Measurements from ENCODE around the gene SPATA21.

SPATA21 gene

DNA sequence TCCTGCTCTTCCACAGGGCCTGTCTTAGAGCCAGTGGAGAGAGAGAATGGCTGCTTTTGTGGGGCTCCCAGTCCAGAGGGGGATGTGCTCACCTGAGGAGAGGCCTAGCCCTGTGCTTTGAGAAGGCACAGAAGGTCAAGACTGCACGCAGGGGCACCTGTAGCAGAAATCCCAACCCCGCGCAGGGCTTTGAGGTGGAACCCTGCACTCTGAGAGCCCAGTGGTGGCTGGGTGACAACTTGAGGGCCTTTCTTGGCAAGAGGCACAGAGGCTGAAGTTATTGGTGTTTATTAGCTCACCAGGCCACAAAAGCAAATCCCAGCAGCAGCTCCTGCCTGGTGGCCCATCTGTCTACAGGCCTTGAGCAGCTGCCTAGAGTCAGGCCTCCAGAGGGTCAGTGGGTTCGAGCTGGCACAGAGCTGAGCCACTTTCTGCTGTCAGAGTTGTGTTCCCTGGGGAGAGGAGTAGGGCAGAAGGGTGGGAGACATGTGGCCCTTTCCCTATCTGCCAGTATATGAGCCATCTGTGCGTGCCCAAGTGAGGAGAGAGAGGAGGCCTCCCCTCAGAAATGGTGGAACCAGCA, 38.8 kb downstream of the SPATA21 start:
- no peak overlapping the region for H3K4me3 ChIP-seq (ENCODE audit: insufficient read depth, low read depth, low read length, poor library complexity, severe bottlenecking)
- no peak overlapping the region for H3K27ac ChIP-seq (ENCODE audit: insufficient read depth, low read length, poor library complexity, severe bottlenecking)
- no peaks in the 10 kb centered on the region for H3K27me3 ChIP-seq (replicated peaks; ENCODE audit: control insufficient read depth, insufficient read depth, low read length, poor library complexity, severe bottlenecking)
- H3K9me3 ChIP-seq (ENCODE audit: control insufficient read depth, low read length) = no peaks in the 10 kb centered on the region
- DNase-seq = no peak
- peaks cover 41% of the 10 kb centered on the region for H3K36me3 ChIP-seq (ENCODE audit: control insufficient read depth, insufficient read depth, low read length)
- H3K4me1 ChIP-seq (ENCODE audit: control insufficient read depth, insufficient read depth, low read length, poor library complexity, severe bottlenecking) = no peaks in the 10 kb centered on the region

DNA sequence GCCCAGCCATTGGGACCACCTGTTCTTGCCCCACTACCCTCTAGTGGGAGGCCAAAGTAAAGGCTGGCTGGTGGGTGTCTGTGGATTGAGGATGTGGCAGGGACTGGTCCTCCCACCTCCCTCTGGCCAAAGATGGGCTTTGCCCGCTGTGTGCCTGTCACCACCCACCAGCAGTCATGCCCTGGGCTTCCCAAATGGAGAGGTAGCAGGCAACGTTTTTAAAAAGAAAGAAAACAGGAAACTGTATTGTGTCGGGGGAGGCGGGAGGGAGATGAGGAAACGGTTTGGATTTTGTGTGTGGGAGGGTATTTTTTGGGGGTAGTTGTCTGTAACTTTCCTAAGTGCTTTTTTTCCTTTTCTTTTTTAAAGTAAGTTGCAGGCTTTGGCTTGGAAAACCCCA, 40.1 kb downstream of the SPATA21 start:
- Histone ChIP-seq H3K4me3 (ENCODE audit: insufficient read depth, low read depth, low read length, poor library complexity, severe bottlenecking) (no peak overlapping the region), H3K4me1 (ENCODE audit: control insufficient read depth, insufficient read depth, low read length, poor library complexity, severe bottlenecking) (no peaks in the 10 kb centered on the region), H3K9me3 (ENCODE audit: control insufficient read depth, low read length) (no peaks in the 10 kb centered on the region), H3K27me3 (replicated peaks; ENCODE audit: control insufficient read depth, insufficient read depth, low read length, poor library complexity, severe bottlenecking) (no peaks in the 10 kb centered on the region), H3K27ac (ENCODE audit: insufficient read depth, low read length, poor library complexity, severe bottlenecking) (no peak overlapping the region), H3K36me3 (ENCODE audit: control insufficient read depth, insufficient read depth, low read length) (peaks cover 51% of the 10 kb centered on the region)
- no peak for DNase-seq

GRCh38 chr1:16396591-16396990, 40.6 kb downstream of the SPATA21 start:
- H3K36me3 ChIP-seq (ENCODE audit: control insufficient read depth, insufficient read depth, low read length) = peaks cover 51% of the 10 kb centered on the region
- peaks cover under 1% of the 10 kb centered on the region for H3K4me1 ChIP-seq (ENCODE audit: control insufficient read depth, insufficient read depth, low read length, poor library complexity, severe bottlenecking)
- no peaks in the 10 kb centered on the region for H3K27me3 ChIP-seq (replicated peaks; ENCODE audit: control insufficient read depth, insufficient read depth, low read length, poor library complexity, severe bottlenecking)
- H3K9me3 ChIP-seq (ENCODE audit: control insufficient read depth, low read length) = no peaks in the 10 kb centered on the region
- no peak overlapping the region for H3K4me3 ChIP-seq (ENCODE audit: insufficient read depth, low read depth, low read length, poor library complexity, severe bottlenecking)
- DNase-seq = no peak
- H3K27ac ChIP-seq (ENCODE audit: insufficient read depth, low read length, poor library complexity, severe bottlenecking) = no peak overlapping the region

DNA sequence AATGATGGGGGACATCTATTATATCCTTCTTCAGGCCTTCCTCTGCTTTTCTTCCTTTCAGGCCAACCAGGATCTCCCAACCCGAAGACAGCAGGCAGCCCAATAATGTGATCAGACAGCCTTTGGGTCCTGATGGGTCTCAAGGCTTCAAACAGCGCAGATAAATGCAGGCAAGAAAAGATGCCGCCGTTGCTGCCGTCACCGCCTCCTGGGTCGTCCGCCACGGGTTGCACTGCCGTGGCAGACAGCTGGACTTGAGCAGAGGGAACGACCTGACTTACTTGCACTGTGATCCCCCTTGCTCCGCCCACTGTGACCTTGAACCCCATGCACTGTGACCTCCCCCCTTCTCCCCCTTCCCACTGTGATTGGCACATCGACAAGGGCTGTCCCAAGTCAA, 42.2 kb downstream of the SPATA21 start:
- Histone ChIP-seq H3K27ac (ENCODE audit: insufficient read depth, low read length, poor library complexity, severe bottlenecking) (no peak overlapping the region), H3K27me3 (replicated peaks; ENCODE audit: control insufficient read depth, insufficient read depth, low read length, poor library complexity, severe bottlenecking) (no peaks in the 10 kb centered on the region), H3K4me1 (ENCODE audit: control insufficient read depth, insufficient read depth, low read length, poor library complexity, severe bottlenecking) (peaks cover 9% of the 10 kb centered on the region), H3K9me3 (ENCODE audit: control insufficient read depth, low read length) (no peaks in the 10 kb centered on the region), H3K4me3 (ENCODE audit: insufficient read depth, low read depth, low read length, poor library complexity, severe bottlenecking) (no peak overlapping the region), H3K36me3 (ENCODE audit: control insufficient read depth, insufficient read depth, low read length) (peaks cover 51% of the 10 kb centered on the region)
- no peak for DNase-seq

- Histone ChIP-seq H3K4me1 (ENCODE audit: control insufficient read depth, insufficient read depth, low read length, poor library complexity, severe bottlenecking) (peaks cover 9% of the 10 kb centered on the region), H3K36me3 (ENCODE audit: control insufficient read depth, insufficient read depth, low read length) (peaks cover 51% of the 10 kb centered on the region), H3K27ac (ENCODE audit: insufficient read depth, low read length, poor library complexity, severe bottlenecking) (no peak overlapping the region)
Observed at GRCh38 chr1:16393570-16394521, 43.4 kb downstream of the SPATA21 start.

DNA sequence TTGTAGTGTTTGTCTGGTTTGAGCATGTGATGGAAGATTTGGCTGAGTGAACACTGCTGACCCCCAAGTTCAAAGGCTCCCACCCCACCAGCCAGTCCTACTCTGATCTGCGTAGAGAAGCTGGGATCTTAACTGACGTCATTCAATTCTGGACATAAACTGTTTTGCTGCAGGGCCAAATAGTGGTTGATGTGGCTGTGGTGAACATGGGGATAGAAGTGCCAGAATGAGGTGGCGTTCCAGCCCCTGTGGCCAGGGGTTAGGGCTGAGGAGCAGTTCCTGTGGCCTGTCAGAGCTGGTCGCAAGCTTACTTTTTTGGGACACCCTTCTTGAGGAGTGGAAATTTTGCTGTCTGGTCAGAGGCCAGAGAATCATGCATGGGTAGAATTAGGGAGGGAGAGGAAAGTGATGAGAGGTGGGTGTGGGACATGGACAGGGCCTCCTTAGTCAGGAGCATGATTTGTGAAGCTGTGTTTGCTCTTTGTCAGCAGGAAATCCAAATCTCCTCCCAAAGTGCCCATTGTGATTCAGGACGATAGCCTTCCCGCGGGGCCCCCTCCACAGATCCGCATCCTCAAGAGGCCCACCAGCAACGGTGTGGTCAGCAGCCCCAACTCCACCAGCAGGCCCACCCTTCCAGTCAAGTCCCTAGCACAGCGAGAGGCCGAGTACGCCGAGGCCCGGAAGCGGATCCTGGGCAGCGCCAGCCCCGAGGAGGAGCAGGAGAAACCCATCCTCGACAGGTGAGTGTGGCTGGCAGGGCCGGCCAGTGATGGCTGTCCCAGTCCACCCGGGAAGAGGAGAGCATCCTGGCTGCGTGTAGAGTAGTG, 44.3 kb downstream of the SPATA21 start:
- Histone ChIP-seq H3K4me3 (ENCODE audit: insufficient read depth, low read depth, low read length, poor library complexity, severe bottlenecking) (no peak overlapping the region), H3K36me3 (ENCODE audit: control insufficient read depth, insufficient read depth, low read length) (peaks cover 51% of the 10 kb centered on the region), H3K9me3 (ENCODE audit: control insufficient read depth, low read length) (no peaks in the 10 kb centered on the region), H3K4me1 (ENCODE audit: control insufficient read depth, insufficient read depth, low read length, poor library complexity, severe bottlenecking) (peaks cover 9% of the 10 kb centered on the region), H3K27me3 (replicated peaks; ENCODE audit: control insufficient read depth, insufficient read depth, low read length, poor library complexity, severe bottlenecking) (no peaks in the 10 kb centered on the region), H3K27ac (ENCODE audit: insufficient read depth, low read length, poor library complexity, severe bottlenecking) (no peak overlapping the region)
- DNase-seq = no peak

More at GRCh38 chr1:16393570-16394521, 43.4 kb downstream of the SPATA21 start:
- Histone ChIP-seq H3K27me3 (replicated peaks; ENCODE audit: control insufficient read depth, insufficient read depth, low read length, poor library complexity, severe bottlenecking) (no peaks in the 10 kb centered on the region), H3K4me3 (ENCODE audit: insufficient read depth, low read depth, low read length, poor library complexity, severe bottlenecking) (no peak overlapping the region), H3K9me3 (ENCODE audit: control insufficient read depth, low read length) (no peaks in the 10 kb centered on the region)
- DNase-seq = no peak

DNA sequence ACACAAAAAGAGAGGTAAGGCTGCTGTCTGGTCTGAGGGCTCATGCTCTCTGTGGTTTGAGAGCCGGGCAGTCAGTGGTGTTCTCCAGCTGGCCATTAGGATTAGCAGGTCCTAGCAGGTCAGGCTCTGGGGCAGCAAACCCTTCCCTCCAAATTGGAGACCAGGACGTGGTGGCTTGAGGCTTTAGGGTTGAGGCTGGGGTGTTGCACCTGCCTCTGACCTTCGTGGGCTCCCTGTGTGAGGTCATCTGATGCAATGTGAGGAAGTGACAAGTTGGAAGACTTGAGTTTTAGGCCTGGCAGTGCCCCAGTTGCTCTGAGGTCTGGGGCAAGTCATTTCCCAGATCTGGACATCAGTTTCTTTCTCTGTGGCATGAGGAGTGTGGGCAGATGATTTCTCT, 45.8 kb downstream of the SPATA21 start:
- no peaks in the 10 kb centered on the region for H3K27me3 ChIP-seq (replicated peaks; ENCODE audit: control insufficient read depth, insufficient read depth, low read length, poor library complexity, severe bottlenecking)
- H3K27ac ChIP-seq (ENCODE audit: insufficient read depth, low read length, poor library complexity, severe bottlenecking) = no peak overlapping the region
- no peak overlapping the region for H3K4me3 ChIP-seq (ENCODE audit: insufficient read depth, low read depth, low read length, poor library complexity, severe bottlenecking)
- H3K36me3 ChIP-seq (ENCODE audit: control insufficient read depth, insufficient read depth, low read length) = peaks cover 38% of the 10 kb centered on the region
- no peak for DNase-seq
- no peaks in the 10 kb centered on the region for H3K9me3 ChIP-seq (ENCODE audit: control insufficient read depth, low read length)
- peaks cover 19% of the 10 kb centered on the region for H3K4me1 ChIP-seq (ENCODE audit: control insufficient read depth, insufficient read depth, low read length, poor library complexity, severe bottlenecking)

GRCh38 chr1:16387201-16388188, 49.7 kb downstream of the SPATA21 start:
- Histone ChIP-seq H3K4me1 (ENCODE audit: control insufficient read depth, insufficient read depth, low read length, poor library complexity, severe bottlenecking) (peaks cover 36% of the 10 kb centered on the region), H3K4me3 (ENCODE audit: insufficient read depth, low read depth, low read length, poor library complexity, severe bottlenecking) (peak overlapping the region; percentile 29), H3K36me3 (ENCODE audit: control insufficient read depth, insufficient read depth, low read length) (peaks cover under 1% of the 10 kb centered on the region), H3K27ac (ENCODE audit: insufficient read depth, low read length, poor library complexity, severe bottlenecking) (peak overlapping the region; percentile 39), H3K27me3 (replicated peaks; ENCODE audit: control insufficient read depth, insufficient read depth, low read length, poor library complexity, severe bottlenecking) (no peaks in the 10 kb centered on the region), H3K9me3 (ENCODE audit: control insufficient read depth, low read length) (no peaks in the 10 kb centered on the region)
- no peak for DNase-seq

DNA sequence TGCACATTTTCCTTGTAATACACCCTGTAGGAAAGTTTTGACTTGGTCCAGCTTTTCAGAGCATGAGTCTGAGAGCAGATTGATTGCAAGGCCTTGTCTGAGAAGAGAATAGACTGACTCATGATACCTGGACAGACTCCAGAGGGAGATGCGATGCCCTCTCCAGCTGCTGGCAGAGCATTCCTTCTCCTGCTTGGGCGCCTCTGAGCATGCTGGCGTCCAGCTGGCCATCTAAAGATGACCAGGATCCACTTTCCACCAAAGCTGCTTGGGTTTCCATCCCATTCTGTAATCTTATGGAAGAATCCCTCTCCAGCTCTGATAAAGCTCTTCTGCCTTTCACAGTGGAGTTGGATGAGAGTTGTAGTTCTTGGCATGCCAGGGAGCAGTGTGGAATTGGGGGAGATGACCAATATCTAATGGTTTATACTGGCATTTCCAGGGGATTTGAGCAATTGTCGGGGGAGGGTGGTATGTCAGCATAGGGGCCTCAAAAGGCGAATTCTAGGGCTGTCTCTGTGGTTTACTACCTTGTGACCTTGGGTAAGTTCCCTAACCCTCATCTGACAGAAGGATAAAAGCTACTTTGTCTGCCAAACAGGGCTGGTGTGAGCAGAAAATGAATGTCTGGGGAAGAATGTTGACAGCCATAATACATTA, 50.6 kb downstream of the SPATA21 start:
- Histone ChIP-seq H3K4me3 (ENCODE audit: insufficient read depth, low read depth, low read length, poor library complexity, severe bottlenecking) (peak overlapping the region; percentile 29), H3K27ac (ENCODE audit: insufficient read depth, low read length, poor library complexity, severe bottlenecking) (peak overlapping the region; percentile 39), H3K36me3 (ENCODE audit: control insufficient read depth, insufficient read depth, low read length) (no peaks in the 10 kb centered on the region), H3K4me1 (ENCODE audit: control insufficient read depth, insufficient read depth, low read length, poor library complexity, severe bottlenecking) (peaks cover 36% of the 10 kb centered on the region), H3K27me3 (replicated peaks; ENCODE audit: control insufficient read depth, insufficient read depth, low read length, poor library complexity, severe bottlenecking) (no peaks in the 10 kb centered on the region), H3K9me3 (ENCODE audit: control insufficient read depth, low read length) (no peaks in the 10 kb centered on the region)
- no peak for DNase-seq
